B cell (primary cell): ENCODE results near the gene TCF12.

Experiments used
- EZH2 ChIP-seq: IDR thresholded peaks from 2 replicates; pipeline ENCODE4 v1.6.1; 2012; ENCODE audit warnings: borderline replicate concordance, low read depth, mild to moderate bottlenecking, moderate library complexity, low read length; ENCODE audit not compliant: insufficient read depth, poor library complexity, severe bottlenecking
- TF ChIP-seq, protein P1 (sequence below): fragments of 200-600 bp; IDR thresholded peaks from one replicate; pipeline ENCODE4 v1.8.0; 2022; ENCODE audit warnings: antibody characterized with exemption, mild to moderate bottlenecking

DNA sequence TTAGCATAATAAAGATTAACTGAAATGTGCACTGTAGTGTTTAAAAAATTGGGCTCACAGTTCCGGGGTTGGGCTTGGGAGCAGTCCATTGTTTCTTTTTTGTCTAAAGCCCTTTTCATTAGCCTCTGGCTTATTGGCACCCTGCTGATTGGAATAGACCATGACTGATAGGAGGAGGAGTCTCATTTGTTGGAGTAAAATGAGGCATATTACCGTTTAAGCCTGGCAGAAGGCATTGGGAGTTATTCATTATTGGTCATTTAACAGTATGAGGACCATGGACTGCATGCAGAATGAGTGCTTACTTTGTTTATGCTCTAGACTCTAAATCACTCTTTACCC is 318.8 kb downstream of the TCF12 start:
- TF ChIP-seq, protein P1, sequence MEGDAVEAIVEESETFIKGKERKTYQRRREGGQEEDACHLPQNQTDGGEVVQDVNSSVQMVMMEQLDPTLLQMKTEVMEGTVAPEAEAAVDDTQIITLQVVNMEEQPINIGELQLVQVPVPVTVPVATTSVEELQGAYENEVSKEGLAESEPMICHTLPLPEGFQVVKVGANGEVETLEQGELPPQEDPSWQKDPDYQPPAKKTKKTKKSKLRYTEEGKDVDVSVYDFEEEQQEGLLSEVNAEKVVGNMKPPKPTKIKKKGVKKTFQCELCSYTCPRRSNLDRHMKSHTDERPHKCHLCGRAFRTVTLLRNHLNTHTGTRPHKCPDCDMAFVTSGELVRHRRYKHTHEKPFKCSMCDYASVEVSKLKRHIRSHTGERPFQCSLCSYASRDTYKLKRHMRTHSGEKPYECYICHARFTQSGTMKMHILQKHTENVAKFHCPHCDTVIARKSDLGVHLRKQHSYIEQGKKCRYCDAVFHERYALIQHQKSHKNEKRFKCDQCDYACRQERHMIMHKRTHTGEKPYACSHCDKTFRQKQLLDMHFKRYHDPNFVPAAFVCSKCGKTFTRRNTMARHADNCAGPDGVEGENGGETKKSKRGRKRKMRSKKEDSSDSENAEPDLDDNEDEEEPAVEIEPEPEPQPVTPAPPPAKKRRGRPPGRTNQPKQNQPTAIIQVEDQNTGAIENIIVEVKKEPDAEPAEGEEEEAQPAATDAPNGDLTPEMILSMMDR: no peak
- no peak for TF ChIP-seq EZH2
